Neuron (in vitro differentiated cells): ENCODE measurements around the gene CGB3.

Experiments used
- H2AFZ ChIP-seq: one replicate; pipeline ENCODE4 v1.6.1; 2013; ENCODE audit warnings: low read depth, mild to moderate bottlenecking, inconsistent platforms, low read length, moderate library complexity
- H3K27me3 ChIP-seq: one replicate; pipeline ENCODE4 v1.6.1; 2013; ENCODE audit warnings: low read length; ENCODE audit not compliant: insufficient read depth
- H3K36me3 ChIP-seq: one replicate; pipeline ENCODE4 v1.6.1; 2013; ENCODE audit warnings: low read length; ENCODE audit not compliant: insufficient read depth
- H3K4me1 ChIP-seq: one replicate; pipeline ENCODE4 v1.6.1; 2013; ENCODE audit warnings: low read length; ENCODE audit not compliant: insufficient read depth
- H3K4me3 ChIP-seq: 2 replicates; pipeline ENCODE4 v1.5.1; 2013; ENCODE audit warnings: mild to moderate bottlenecking, low read length, moderate library complexity
- H3K9me3 ChIP-seq: one replicate; pipeline ENCODE4 v1.6.1; 2013; ENCODE audit warnings: low read length

Gene CGB3

GRCh38 chr19:48985711-48986110, 38.4 kb downstream of the CGB3 start:
- H3K9me3 ChIP-seq = no peaks in the 10 kb centered on the region
- no peaks in the 10 kb centered on the region for H3K27me3 ChIP-seq
- no peaks in the 10 kb centered on the region for H3K4me1 ChIP-seq
- no peak overlapping the region for H2AFZ ChIP-seq
- H3K4me3 ChIP-seq = no peak overlapping the region
- peaks cover 44% of the 10 kb centered on the region for H3K36me3 ChIP-seq

DNA sequence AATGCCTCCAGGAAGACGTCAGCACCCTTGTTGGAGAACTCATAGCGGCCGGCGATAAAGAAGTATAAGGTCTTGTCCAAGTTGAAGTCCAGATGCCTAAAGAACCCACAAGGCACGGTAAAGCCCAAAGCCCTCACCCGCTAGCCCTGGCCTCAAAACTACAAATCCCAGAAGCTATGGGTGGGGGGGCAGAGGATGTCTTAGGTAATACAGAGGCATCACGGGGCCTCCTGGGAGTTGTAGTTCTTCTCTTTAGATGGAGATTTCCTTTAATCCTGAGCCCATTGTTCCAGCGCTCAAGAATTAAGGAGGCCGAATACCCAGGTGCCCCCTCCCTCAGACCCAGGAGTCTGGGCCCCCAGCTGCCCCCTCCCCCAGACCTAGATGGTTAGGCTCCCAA, 41.9 kb downstream of the CGB3 start:
- no peak overlapping the region for H2AFZ ChIP-seq
- no peaks in the 10 kb centered on the region for H3K9me3 ChIP-seq
- H3K4me1 ChIP-seq = no peaks in the 10 kb centered on the region
- no peak overlapping the region for H3K4me3 ChIP-seq
- H3K27me3 ChIP-seq = no peaks in the 10 kb centered on the region
- H3K36me3 ChIP-seq = peaks cover 45% of the 10 kb centered on the region

GRCh38 chr19:48977061-48977460, 47.1 kb downstream of the CGB3 start:
- peaks cover 32% of the 10 kb centered on the region for H3K36me3 ChIP-seq

DNA sequence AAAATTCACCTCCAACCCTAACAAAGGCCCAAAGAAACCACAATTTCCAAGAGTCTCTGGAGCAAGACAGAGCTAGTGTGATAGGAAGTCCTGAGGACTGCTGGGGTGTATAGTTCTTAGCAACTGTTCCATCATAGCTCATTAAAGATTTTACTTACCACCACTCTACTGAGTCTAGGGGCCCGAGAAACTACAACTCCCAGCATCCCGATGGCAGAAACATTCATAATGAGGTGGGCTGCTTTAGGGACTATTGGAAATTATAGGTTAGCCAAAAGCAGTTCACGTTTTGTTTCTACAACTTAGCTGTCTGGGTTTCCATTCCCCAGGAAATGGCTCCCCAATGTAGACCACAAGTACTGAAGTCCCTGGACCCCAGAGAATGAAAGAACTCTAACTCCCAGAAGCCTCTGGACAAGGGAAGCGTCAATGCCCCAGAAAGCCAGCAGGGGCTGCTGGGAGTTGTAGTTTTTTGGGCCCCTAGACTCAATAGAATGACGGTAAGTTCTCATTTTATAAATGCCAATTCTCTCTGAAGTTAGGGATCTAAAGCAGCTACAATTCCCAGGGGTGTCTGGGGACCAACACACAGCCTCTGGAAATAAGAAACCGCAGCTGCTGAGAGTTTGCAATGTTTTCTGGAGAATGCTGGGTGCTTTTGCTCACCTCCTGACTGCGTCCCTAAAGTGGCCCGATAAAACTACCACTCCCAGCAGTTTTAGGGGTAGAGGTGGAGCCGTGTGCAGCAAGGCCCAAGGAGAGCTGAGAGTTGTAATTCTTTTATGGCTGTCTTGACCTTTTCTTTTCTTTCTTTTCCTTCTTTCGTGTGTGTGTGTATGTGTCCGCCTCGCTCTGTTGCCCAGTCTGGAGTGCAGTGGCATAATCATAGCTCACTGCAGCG, 47.9 kb downstream of the CGB3 start:
- Histone ChIP-seq H3K4me1 (no peaks in the 10 kb centered on the region), H3K9me3 (no peaks in the 10 kb centered on the region), H3K27me3 (no peaks in the 10 kb centered on the region), H3K36me3 (peaks cover 26% of the 10 kb centered on the region), H2AFZ (no peak overlapping the region), H3K4me3 (no peak overlapping the region)

More at GRCh38 chr19:48977061-48977460, 47.1 kb downstream of the CGB3 start:
- no peak overlapping the region for H3K4me3 ChIP-seq
- no peak overlapping the region for H2AFZ ChIP-seq
- H3K9me3 ChIP-seq = no peaks in the 10 kb centered on the region
- no peaks in the 10 kb centered on the region for H3K27me3 ChIP-seq
- H3K4me1 ChIP-seq = no peaks in the 10 kb centered on the region
